NCI-H1436 (cell line): ENCODE data around the gene HNF1A.
"Not testable (repeated sequence)": the region's sequence is repeated elsewhere in the genome, so short reads cannot be mapped to it uniquely, and the experiment has no call there.

ENCODE experiments used
- DNase-seq: peaks from one replicate; lab custom pipeline; 2025; lab: John Stamatoyannopoulos, UW

HNF1A gene

DNA sequence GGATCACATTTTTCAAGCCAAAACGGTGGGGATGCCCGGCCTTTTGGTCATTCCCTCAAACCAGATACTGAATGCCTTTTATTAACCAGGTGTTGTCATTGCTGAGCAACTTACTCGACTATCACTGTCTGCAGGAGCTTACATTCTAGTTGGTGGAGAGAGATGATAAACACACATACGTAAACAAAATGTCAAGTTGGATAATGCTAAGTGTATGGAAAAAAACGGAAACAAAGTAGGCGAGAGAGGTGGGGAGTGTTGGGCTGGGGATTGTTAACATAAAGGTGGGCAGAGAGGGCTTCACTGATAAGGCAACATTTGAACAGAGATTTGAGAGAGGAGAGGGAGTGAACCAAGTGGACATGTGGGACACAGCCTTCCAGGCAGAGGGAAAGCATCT lies 33.5 kb downstream of the HNF1A start:
- no peak for DNase-seq

DNA sequence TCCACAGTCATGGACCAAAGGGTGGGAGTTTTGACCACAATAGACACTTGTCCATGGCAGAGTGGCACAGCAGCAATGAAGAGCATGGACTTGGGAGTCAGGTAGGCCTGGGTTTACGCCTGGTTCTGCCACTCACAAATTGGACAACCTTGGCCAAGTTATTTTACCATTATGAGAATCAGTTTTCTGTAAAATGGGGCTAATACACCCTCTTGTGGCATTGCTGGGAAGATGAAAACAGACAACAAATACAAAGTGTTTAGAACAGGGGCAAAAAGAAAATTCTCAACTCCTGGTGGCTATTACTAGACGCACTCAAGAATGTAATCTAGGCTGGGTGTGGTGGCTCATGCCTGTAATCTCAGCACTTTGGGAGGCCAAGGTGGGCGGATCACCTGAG lies 35.4 kb downstream of the HNF1A start:
- no peak for DNase-seq

DNA sequence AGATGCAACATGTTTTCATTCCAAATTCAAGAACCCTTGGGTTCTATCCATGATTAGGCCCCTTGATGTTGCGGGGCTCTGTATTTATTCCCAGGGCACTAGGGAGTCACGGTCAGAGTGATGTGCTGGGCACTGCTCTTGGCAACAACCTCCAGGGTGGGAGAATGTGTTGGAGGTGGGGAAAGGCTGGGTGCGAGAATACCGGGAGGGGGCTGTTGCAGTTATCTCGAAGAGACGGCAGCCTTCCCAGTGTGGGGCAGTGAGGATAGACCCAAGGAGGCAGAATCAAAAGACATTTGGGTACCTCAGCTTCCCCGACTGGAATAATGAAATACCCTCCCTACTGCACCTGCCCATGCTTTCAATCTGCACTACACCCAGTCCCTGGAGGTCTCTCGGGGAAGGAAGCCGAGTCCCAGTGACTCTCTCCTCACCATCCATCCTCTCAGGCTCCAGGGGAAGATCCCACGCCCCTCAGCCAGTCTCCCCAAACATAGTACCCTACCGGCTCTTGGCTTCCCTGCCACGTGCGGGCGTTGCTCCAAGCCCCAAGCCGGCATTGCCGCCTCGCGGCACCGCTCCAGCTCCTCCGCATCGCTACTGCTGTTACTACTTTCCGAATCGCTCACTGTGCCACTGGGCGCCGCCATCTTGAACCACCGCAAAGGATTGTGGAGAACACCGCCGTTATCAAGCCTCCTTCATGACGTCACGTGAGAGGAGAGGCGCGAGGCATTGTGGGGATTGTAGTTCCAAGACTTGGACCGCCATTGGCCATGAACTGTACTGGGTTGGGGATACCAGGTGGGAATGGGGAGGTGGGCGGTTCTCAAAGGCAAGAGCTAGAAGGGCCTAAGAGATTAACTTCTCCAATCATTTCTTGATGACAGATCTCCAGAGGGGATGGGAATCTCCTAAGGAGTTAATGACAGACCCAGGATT lies 37.8 kb downstream of the HNF1A start, which contains the start of gene C12orf43:
C12orf43 (minus strand) TSS at position 663 of the 942 bp plus-strand sequence; CDS start at position 650, 13 bp downstream.
- DNase-seq = peak; percentile 91

DNA sequence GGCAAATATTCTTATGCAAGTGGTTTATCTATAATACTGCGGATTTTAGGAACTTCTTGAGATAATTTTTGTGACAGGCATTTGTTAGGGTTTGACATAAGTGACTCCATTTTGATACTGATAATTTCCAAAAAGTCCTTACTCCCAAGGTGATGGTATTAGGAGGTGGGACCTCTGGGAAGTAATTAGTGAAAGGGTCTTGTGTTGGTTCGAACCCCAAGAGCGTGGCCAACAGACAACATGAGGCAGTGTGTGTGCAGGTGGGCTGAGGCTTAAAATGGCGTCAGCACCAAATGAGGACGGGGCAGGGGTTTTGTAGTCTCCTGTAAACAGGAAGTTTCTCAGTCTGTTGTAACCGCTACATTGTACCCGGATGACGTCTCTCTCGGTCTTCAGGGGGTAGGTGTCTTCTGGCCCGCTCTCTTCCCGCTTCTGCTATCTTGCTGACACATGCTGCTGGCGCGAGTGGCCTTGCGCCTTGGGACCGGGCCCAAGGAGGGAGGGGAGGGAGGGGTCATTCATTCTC lies 39.7 kb downstream of the HNF1A start:
- DNase-seq = no peak

DNA sequence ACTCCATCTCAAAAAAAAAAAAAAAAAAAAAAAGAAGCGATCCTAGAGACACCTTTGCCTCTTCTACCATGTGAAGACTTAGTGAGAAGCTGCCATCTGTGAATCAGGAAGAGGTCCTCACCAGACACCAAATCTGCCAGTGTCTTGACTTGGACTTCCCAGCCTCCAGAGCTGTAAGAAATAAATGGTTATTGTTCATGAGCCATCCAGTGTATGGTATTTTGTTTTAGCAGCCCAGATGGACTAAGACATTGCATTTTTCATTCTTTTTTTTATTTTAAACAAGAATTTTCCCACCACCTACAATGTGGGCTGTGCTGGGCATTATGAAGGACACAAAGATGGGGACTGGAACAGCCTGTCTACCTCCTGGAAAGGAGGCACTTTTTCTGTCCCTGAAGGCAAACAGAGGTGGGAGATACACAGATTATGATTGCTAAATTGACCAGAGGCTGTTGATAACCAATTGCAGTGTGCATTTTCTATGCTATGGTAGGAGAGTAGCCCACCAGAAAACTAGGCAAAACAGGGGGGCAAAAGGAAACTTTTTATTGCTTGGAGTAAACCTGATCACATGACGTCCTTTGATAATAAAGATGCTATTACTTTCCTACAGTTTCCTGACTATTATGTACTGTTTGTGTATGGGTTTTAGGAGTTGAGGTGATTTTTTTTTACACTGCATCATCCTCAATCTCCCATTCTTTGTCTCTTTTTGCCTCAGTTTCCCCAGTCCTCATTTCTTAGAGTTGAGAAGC lies 40.7 kb downstream of the HNF1A start:
- no peak for DNase-seq

DNA sequence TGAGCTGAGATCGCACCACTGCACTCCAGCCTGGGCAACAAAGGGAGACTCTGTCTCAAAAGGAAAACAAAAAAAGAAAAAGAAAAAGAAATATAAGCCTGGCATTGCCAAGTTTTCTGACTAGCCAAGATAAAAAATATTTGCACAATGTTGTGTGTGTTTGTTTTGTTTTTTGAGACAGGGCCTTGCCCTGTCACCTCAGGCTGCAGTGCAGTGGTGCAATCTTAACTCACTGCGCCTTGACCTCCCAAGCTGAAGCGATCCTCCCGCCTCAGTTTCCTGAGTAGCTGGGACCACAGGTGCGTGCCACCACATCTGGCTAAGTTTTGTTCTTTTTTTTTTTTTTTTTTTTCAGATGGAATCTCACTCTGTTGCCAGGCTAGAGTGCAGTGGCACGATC lies 43.4 kb downstream of the HNF1A start:
- DNase-seq = no peak

DNA sequence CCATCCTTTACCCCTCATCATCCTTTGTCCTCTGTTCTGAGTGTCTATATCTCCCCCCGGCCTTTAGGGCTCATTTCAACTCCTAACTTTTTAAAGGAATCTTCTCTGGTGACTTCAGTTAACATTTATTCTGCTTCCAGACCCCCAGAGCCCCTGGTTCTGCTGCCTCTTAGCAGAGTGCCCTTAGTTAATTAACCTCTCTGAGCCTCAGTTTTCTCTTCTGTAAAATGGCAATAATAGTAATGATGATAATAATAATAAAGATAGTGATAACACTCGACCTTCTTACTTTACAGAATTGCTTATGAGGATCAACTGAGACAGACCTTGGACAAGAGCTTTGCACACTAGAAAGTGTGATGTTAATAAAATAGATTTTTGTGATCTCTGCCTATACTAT lies 44.4 kb downstream of the HNF1A start:
- DNase-seq = no peak

DNA sequence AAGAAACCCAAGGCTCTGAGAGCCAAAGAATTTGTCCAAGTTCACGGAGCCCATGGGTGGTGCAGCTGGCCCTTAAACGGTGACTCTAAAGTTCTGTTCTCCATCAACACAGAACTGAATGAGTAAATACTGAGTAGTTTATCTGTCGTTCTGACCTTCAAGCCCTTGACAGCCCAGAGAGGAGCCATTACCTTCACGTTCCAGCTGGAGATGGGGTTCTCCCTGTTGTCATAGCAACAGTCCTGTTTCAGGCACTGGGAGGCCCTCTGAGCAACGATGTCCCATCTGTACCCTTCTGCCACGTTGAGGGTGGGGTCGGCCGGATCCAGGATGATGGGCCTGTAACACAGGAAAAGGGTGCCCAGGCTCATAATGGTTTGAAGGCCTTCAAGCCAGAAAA lies 45.5 kb downstream of the HNF1A start:
- DNase-seq = no peak

DNA sequence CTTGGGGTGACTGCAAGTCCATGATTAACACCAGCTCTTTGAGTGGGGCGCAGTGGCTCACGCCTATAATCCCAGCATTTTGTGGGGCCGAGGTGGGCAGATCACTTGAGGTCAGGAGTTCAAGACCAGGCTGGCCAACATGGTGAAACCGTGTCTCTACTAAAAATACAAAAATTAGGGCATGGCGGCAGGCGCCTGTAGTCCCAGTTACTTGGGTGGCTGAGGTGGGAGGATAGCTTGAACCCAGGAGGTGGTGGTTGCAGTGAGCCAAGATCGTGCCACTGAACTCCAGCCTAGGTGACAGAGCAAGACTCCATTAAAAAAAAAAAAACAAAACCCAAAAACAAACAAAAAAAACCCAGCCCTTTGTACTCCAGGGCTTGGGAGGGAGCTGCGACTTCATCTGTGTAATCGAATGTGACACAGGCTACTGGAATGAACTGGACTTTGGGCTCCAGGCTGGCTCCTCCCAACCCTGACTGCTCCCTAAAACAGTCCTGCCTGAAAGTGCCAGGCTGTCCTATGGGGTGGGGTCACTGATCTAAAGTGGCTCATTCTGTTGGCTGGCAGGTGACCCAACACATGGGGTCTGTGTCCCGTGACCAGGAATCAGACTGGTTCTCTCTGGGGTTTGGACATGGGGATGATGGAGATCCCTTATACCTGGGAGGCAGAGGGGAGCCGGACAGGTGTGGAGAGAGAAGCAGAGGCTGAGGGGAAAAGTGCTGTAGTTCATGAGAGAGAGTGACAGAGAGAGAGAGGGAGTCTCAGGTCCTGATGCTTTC lies 47.3 kb downstream of the HNF1A start:
- DNase-seq = no peak

DNA sequence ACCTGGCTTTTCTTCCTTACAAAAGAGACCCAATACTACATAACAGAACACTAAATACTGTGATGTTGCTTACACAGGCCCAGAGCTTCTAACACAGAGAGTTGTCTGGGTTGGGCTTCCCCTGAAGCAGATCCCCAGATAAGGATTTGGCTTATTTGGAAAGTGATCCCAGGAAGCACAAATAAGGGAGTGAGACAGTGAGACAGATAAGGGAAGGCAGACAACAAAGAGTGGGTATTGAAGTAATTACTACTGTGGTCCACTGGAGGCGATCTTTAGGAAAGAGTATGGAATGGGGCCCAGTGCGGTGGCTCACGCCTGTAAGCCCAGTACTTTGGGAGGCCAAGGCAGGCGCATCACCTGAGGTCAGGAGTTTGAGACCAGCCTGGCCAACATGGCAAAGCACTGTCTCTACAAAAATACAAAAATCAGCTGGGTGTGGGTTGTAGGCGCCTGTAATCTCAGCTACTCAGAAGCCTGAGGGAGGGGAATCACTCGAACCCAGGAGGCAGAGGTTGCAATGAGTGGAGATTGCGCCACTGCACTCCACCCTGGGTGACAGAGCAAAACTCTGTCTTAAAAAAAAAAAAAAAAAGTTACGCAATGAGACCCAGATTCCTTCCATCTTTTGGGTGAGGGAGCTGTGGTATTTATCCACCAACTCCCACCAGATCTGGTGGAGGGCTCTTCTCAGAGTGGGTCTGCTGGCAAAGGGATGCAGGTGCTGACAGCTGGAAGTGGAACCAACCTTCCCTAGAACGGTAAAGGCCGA lies 48.1 kb downstream of the HNF1A start:
- no peak for DNase-seq

DNA sequence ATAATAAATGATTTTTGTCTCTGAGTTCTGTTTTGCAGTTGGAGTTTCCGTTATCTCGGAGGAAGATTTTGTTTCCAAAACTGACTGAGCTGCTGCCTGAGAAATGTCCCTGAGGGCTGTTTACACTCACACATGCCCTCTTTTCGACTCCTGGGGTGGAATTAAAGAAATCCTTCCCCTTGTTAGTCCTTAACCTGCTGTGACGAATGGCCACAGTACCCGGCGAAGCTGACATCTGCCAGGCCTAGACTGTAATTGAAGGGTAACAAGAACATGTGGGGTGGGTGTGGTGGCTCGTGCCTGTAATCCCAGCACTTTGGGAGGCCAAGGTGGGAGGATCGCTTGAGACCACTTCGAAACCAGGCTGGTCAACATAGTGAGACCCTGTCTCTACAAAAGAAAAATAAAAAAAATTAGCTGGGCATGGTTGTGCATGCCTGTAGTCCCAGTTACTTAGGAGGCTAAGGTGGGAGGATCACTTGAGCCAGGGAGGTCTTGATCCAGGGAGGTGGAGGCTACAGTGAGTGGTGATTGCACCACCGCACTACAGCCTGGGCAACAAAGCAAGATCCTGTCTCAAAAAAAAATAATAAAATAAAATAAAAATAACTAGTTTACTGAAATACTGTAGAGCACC lies 52.4 kb downstream of the HNF1A start:
- no peak for DNase-seq

DNA sequence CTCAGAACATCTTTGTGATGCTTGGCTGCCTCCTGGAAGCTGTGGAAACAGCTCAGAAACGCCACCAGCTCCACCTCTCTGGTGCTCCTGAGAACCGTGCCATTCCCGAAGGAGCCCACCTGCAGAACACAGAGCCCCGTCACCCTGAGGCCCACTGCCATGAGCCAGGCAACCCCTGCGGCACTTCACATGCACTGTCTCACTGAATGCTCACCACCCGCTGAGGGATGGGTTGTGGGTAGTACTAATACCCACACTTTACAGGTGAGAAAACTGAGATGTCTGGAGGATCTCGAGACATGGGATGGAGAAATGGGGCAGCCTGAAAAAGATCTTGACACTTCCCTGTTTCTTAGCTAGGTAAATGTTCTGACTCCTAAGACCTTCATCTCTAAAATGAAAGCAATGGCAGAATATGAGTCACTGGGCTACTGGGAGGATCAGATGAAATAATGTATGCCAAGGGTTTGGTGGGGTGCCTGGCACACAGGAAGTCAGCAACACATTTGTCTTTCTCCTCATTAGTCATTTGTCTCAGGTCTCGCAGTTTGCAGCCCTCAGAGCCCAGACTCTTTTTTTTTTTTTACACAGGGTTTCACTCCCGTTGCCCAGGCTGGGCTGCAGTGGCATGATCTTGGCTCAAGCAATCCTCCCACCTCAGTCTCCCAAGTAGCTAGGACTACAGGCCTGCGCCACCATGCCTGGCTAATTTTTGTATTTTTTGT lies 55.4 kb downstream of the HNF1A start:
- no peak for DNase-seq

DNA sequence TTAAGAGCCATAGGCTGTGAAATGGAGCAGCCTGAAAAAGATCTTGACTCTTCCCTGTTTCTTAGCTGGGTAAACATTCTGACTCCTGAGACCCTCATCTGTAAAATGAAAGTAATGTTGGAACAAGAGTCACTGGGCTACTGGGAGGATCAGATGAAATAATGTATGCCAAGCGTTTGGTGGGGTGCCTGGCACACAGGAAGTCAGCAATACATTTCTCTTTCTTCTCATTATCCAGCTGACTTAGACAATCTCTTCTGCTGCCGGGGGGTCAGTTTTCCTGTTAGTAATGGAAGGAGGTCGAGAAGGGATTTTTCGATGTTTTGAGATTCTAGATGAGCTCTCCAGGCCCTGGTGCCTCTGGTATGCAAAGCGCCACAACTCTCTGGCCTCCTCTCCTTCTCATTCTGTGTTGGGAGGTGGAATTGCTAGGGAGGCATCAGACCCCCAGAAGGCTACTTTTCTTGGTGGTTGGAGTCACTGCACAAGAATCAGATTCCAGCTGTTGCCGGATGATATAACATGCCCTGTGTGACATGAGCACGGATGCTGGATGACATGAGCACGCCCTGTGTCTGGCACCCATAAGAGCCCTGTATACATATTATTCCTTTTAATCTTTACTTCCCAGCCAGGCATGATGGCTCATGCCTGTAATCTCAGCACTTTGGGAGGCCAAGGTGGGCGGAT lies 56.4 kb downstream of the HNF1A start:
- DNase-seq = no peak

DNA sequence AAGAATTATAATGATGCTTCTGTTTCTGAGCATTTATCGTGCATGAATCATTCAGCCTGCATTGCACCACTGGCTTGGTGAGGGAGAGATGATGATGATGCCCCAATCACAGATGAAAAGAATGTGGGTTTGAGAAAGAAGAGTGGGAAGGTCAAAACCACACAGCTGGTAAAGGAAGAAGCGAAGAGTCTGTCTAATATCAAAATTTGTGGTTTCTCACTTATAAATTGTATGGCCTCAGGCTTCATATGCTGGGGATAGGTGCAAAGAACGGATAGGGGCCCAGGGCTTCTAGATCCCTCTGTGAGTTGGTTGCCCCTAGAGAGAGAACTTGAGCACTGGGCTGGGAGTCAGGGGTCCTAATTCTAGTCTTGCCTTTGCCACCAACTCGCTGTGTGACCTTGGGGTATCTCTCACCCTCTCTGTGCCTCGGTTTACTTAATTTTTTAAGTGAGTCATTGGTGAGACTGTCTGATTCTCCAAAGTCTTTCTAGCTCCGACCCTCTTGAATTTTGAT lies 58.5 kb downstream of the HNF1A start:
- DNase-seq = no peak

DNA sequence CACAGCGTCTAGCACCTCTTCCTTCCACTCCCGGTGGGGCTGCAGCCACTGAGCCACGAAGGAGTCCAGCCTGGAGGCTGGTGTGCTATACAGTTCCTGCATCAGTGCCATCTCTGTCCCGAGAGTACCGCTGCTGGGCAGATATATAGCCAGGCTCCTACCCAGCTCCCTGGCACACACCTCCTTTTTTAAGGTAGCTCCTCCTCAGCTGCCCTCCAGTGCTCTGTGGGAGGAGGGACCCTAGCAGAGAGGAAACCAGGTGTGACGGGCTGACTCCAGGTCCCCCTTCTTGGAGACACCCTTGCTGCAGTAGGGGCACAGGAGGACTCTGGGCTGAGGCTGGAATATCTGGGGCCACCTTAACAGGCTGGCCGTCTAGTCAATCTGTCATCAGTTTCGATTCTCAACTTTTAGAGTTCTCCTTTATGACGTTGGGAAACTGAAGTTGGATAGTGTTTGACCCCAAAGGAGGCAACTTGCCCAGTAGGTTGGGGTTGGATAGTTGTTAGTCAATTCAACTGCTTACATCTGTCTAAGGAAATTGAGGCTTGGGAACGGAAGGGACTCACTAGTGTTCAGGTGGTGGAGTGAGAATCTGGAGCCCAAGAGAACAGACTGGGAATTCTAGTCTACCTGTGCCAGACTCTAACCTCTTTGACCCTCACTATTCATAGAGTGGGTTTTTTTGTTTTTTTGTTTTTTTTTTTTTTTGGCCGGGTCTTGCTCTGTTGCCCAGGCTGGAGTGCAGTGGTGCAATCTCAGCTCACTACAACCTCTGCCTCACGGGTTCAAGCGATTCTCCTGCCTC lies 60.7 kb downstream of the HNF1A start, which contains the start of gene OASL:
OASL (minus strand) TSS at position 386 of the 808 bp plus-strand sequence; CDS start at position 111, 275 bp downstream.
- DNase-seq = no peak

DNA sequence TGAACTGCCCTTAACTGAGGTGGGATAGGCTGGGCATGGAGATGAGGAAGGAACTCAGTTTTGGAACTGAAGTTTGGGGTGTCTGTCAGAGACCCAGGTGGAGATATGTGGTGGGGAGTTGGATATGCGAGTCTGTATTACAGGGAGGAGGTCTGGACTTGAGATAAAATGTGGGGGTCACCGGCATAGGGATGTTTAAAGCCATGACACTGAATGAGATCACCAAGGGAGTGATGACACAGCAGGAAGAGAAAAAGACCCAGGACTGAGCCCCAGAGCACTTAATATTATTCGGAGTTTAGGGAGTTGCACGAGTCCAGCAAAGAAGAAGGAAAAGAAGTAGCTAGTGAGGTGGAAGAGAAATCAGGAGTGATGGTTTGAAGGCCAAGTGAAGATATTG lies 64.7 kb downstream of the HNF1A start:
- DNase-seq = no peak

DNA sequence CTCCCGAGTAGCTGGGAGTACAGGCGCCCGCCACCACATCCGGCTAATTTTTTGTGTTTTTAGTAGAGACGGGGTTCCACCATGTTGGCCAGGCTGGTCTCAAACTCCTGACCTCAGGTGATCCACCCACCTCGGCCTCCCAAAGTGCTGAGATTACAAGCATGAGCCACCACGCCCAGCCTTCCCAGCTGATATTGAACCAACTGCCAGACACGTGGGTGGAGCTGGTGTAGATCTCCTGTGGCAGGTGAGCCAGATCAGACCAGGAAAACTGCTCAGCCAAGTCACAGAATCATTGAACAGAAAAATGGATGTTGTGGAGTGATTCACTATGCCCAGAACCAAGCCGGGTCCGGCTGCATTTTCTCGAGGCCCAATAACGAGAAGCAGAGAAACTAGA lies 69.1 kb downstream of the HNF1A start:
- DNase-seq = not testable (repeated sequence)

DNA sequence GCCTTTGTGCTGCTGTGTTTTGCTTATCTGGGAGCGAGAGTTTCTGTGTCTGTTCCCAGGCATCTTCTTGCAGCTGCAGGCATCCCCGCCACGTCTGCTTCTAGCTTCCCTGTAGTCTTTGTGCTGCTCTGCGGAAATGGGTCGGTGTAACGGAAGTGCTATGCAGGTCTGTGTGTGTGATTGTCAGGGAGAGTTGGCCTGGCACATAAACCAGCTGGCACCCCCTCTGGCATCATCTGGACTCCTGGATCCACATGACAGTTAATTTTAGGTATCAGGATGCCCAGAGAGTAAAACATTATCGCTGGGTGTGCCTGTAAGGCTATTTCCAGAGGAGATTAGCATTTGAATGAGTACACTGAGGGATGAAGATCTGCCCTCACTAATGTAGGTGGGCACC lies 70.1 kb downstream of the HNF1A start:
- DNase-seq = no peak
